Brain pericyte (primary cell): ENCODE measurements around the gene CCDC68.
"Not testable (repeated sequence)": the region's sequence is repeated elsewhere in the genome, so short reads cannot be mapped to it uniquely, and the experiment has no call there.

ENCODE experiments used
- DNase-seq: peaks from one replicate; pipeline ENCODE4 v3.0.0-alpha.2; 2012; ENCODE audit warnings: low read depth, low spot score

CCDC68 gene

DNA sequence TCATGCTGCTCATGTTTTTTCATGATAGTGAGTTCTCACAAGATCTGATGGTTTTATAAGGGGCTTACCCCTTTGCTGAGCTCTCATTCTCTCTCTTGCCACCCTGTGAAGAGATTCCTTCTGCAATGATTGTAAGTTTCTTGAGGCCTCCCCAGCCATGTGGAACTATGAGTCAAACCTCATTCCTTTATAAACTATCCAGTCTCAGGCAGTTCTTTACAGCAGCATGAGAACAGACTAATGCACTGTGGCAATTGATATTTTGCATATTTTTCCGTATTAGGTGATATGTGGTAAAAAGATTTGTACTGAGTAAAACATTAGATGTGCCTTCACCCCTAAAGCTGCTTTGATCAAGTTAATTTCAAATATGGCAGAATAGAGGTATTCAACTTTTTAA lies 82.2 kb downstream of the CCDC68 start:
- no peak for DNase-seq

GRCh38 chr18:54875063-54875462 lies 84.2 kb downstream of the CCDC68 start:
- no peak for DNase-seq

DNA sequence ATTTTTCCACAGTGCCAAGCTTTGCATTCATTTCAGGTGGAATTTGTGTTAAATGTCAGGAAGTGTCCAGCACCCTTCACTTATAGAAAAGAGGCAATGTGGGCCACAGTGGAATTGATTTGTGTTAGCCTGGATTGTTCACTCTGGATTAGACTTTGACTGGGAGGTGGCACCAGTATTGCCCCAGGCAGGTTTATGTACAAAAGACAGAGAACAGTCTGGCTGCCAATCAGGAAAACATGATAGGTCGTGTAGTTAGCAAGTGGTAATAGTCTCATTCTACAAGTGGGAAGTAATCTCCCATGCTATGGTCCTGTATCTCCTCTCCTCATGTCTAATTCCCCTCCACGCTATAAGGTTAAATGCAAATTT lies 85.4 kb downstream of the CCDC68 start:
- no peak for DNase-seq

DNA sequence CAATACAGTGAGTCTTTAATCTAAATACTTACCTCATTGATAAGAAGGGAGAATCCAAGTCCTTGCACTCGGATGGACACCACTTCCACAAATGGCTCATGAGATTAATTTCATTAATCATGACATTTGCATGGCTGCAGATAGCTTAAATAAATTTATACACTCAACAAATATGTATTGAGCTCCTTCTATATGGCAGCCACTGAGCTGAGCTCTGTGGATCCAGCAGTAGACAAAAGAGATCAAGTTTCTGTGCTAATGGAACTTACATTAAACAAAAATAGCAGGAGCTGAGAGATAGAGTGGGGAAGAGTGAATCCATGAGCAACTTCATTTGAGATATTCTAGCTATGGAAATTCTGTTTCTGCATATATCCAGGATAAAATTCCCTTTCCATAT lies 86.6 kb downstream of the CCDC68 start:
- DNase-seq, result no peak

GRCh38 chr18:54871231-54871630 lies 88.0 kb downstream of the CCDC68 start:
- no peak for DNase-seq

DNA sequence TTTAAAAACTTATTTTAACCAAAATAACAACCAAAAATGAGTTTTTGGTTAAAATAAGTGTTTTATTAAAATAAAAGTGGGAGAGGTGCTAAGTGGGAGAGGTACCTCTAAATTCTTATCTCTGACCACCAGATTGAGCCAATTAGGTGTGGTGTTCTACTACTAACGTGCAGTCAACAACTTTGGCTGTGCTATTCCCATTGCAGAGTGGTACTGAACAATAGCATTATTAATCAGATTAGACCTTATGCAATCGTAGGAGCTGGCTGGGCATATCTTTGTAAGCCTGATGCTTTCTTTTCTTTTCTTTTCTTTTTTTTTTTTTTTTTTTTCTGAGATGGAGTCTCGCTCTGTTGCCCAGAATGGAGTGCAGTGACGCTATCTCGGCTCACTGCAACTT lies 92.1 kb downstream of the CCDC68 start:
- no peak for DNase-seq

GRCh38 chr18:54860941-54861340 lies 98.3 kb downstream of the CCDC68 start:
- no peak for DNase-seq

GRCh38 chr18:54859667-54860421 lies 99.4 kb downstream of the CCDC68 start:
- DNase-seq, result no peak

DNA sequence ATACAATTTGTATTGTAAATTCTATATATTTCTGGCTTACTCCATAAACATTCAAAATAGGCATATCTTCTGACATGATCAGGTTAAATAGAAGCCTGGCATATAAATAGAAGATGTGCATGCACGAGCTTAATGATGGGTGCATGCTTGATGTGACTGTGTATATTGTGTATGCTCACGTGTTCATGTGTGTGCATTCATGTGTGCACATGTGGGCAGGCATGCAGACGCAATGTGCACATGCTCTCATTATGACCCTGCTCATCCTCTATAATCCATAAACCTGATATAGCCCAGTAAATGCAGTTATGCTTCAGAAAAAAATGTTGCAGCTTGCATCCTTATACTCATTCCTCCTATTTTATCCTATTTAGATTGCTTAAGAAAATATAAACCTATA lies 101.8 kb downstream of the CCDC68 start:
- DNase-seq, result no peak

DNA sequence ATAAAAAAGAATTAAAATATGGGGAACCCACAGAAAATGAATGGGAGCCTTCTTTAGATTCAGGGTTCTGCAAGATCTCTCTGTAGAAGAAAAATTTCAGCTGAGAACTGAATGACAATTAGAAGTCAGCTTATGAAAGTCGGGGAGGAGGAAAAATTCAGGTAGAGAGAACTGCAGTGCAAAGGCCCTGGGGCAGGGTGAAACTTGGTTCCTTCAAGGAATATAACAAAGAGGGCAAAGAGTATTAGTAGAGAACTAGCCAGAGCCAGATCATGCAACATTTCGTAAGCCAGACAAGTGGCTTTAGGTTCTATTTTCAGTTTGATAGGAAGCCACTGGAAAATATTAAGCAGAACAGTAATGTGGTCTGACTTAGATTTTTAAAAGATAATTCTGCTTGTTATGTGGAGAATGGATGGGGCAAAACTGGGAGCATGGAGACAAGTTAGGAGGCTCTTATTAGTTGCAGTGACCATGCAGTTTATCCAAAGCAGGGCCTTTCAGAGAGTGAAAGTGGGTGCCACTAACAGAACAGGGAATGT lies 103.1 kb downstream of the CCDC68 start:
- DNase-seq, result no peak

DNA sequence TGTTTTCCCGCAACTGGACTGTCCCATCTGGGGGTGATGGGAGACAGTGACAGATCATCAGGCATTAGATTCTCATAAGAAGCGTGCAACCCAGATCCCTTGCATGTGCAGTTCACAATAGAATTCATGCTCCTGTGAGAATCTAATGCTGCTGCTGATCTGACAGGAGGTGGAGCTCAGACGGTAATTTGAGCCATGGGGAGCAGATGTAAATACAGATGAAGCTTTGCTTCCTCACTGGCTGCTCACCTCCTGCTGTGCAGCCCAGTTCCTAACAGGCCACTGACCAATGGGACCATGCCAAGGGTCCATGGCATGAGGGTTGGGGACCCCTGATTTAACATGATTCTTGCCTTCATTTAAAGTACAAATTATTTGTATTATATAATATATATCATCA lies 104.2 kb downstream of the CCDC68 start:
- not testable (repeated sequence) for DNase-seq

DNA sequence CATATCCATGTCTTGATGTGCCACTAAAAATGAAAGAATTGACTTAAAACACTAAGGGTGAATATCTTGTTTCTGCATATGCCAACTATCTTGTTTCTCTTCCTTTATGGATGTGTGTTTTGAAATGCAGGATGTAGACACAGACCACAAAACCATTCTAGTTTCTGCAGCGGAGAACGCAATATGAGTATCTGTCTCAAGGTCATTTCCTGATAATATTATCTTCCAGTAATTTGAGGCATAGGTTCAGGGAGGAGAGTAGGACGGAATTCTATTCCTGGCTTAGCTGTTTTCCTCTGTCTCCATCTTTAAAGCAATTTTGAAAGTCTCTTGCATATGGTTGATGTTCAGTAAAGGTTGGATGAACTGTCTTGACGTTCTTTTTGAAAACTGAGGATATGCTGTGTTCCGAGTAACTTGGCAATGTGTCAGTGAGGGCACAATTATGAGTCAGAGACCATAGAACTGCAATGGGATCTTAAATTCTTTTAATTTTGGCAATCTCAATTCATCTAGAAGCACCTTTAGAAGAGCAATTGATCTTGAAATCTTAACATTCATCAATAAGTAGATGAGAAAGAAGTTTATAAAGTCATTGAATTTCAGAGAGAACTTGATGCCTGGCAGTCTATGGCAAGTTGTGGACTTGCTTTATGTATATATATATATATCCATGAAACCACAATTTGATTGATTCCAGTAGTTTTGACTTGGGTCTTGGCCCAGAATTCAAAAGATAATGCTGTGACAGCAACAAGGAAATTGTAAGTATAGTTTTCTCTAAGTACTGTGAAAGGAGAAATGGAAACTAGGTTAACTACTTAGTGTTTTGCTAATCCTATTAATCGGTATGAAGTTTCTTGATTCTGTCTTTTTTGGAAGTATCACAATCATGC lies 106.2 kb downstream of the CCDC68 start:
- no peak for DNase-seq
